GM23338 (cell line): ENCODE measurements around the gene CPLX4. TPM values are rescaled to one million over a fixed set of nuclear protein-coding genes. Genes with fewer than 3 reads are reported as not detected.

Source experiments
- ETS1 ChIP-seq: IDR thresholded peaks from 2 replicates; pipeline ENCODE4 v1.6.1; 2016; ENCODE audit warnings: antibody characterized with exemption
- JUNB ChIP-seq: IDR thresholded peaks from one replicate; pipeline ENCODE4 v1.6.1; 2016; ENCODE audit warnings: antibody characterized with exemption; ENCODE audit not compliant: unreplicated experiment
- REST ChIP-seq: IDR thresholded peaks from one replicate; pipeline ENCODE4 v1.6.1; 2018; ENCODE audit warnings: antibody characterized with exemption; ENCODE audit not compliant: unreplicated experiment
- STAT1 ChIP-seq: IDR thresholded peaks from one replicate; pipeline ENCODE4 v1.6.1; 2016; ENCODE audit warnings: antibody characterized with exemption; ENCODE audit not compliant: unreplicated experiment
- ZNF114 ChIP-seq: fragments of 250-450 bp; sonication (Bioruptor Pico); IDR thresholded peaks from 2 replicates; pipeline ENCODE4 v1.5.0; 2020; ENCODE audit warnings: mild to moderate bottlenecking, moderate library complexity
- ZNF331 ChIP-seq: fragments of 250-450 bp; sonication (Bioruptor Pico); IDR thresholded peaks from 2 replicates; pipeline ENCODE4 v1.5.0; 2020; ENCODE audit warnings: low read depth, mild to moderate bottlenecking, moderate library complexity
- ZNF462 ChIP-seq: fragments of 250-450 bp; sonication (Bioruptor Pico); IDR thresholded peaks from 2 replicates; pipeline ENCODE4 v1.5.0; 2020; ENCODE audit warnings: mild to moderate bottlenecking, moderate library complexity
- polyA plus RNA-seq: library from polyadenylated mRNA; unstranded; fragments of >200 nt; fragmentation: Nextera tagmentation; extraction: Ambion mirVana; gene quantifications from 2 replicates; pipeline ENCODE4 v1.2.1, GENCODE V29; 2016
- total RNA-seq: library from RNA; depleted of rRNA; stranded (reverse); fragments of >200 nt; shearing (Covaris generic); gene quantifications from 2 replicates; pipeline ENCODE4 v1.2.3, GENCODE V29; 2014

Gene CPLX4
- total and polyA plus RNA-seq, 2 experiments from 2014 or later, result not detected

- TF ChIP-seq ZNF462 (CRISPR knock-in tag), result no peak
- no peak for TF ChIP-seq ZNF114
- no peak for TF ChIP-seq JUNB
- no peak for TF ChIP-seq ZNF331
- no peak for TF ChIP-seq REST
- TF ChIP-seq ETS1, result no peak
- TF ChIP-seq STAT1, result no peak
These were observed 25.5 kb upstream of the CPLX4 start (continued) for GRCh38 chr18:59343926-59344325.
